Measurements from ENCODE around the gene MCRIP2.
"Not testable (repeated sequence)": the region's sequence is repeated elsewhere in the genome, so short reads cannot be mapped to it uniquely, and the experiment has no call there.

The MCRIP2 gene

GRCh38 chr16:681746-682427, 40.3 kb downstream of the MCRIP2 start:
- DNase-seq (ENCODE audit: low spot score): no peak

DNA sequence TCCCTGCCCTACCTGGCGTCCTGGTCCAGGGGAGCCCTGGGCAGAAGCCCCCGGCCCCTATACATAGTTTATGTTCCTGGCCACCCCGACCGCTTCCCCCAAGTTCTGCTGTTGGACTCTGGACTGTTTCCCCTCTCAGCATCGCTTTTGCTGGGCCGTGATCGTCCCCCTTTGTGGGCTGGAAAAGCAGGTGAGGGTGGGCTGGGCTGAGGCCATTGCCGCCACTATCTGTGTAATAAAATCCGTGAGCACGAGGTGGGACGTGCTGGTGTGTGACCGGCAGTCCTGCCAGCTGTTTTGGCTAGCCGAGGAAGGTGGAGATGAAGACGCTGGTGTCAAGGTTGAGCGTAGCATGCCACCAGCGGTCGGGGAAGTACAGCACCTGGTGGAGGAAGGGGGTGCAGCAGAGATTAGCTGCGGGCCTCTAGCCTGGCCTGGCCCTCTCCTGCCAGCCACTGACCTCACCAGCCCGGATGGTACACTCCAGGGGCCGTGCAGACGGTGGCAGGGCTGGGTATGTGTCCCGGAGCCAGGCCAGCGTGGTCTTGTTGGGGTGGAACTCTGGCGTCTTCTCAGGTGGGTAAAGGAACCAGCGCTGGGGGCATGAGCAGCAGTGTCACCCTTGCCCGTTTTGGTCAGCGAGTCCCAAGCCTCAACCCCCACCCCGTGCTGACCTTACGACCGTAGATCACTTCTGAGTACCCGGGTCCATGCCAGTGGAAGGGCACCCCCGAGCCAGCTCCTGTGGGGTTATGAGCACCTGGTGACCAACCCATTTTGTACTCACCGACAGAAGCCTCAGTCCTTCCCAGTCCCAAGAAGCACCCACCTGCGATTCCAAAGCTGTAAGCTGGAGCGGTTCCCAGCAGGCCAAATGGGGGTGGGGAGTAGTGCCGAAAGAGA, 41.1 kb downstream of the MCRIP2 start:
- DNase-seq (ENCODE audit: low spot score): no peak

DNA sequence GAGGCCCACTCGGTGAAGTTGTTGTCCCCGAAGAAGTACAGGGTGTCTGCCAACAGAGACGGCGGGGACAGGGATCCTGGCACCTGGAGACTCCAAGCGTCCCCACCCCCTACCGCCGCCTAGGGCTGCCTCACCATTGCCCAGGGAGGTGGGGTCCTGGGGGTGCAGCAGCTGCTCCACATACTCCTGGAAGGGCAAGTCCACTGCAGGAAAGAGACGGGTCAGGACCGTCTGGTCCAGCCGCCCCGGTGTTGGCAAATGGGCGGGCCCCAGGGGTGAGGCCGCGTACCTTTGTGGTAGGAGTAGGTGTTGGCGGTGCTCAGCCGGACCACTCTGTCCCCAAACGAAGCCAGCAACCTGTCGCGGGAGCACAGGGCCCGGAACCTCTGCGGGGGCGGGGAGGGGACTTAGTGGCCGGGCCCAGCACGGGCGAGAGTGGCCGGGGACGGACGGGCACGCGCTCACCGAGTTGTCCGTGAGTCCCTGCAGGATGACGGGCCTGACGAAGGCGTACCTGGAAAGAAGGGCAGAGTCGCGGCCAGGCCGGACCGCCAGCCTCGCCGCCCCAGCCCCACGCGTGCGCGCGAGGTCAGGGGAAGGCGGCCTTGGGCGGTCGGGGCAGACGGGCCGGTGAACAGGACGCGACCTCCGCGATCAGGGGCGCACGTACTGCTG, 41.9 kb downstream of the MCRIP2 start:
- DNase-seq (ENCODE audit: low spot score): no peak

GRCh38 chr16:684071-684794, 42.6 kb downstream of the MCRIP2 start, which contains the start of gene JMJD8:
Gene JMJD8, minus strand, starts transcription at chr16:684334. Its CDS starts 15 bp downstream, at chr16:684319.
- DNase-seq (ENCODE audit: low spot score): peak; percentile 96

GRCh38 chr16:684961-685696, 43.5 kb downstream of the MCRIP2 start:
- no peak for DNase-seq (ENCODE audit: low spot score)

DNA sequence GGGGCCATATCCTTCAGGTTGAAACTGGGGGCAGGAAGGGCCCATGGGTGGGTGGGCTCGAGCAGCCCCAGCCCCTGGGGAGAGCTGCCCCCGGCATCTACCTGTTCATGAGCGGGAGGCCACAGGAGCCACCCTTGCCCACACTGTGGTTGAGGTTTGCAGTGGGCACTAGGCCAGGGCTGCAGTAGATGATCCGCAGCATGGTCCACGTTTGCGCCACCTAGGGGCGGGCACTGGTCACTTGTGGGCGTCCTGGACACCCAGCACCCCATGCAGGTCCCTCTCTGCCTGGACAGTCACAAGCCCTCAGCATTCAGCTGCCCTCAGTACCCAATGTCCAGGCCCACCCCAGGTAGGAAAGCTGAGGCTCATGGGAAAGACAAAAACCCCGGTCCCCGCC, 44.3 kb downstream of the MCRIP2 start:
- DNase-seq (ENCODE audit: low spot score): peak; percentile 49

DNA sequence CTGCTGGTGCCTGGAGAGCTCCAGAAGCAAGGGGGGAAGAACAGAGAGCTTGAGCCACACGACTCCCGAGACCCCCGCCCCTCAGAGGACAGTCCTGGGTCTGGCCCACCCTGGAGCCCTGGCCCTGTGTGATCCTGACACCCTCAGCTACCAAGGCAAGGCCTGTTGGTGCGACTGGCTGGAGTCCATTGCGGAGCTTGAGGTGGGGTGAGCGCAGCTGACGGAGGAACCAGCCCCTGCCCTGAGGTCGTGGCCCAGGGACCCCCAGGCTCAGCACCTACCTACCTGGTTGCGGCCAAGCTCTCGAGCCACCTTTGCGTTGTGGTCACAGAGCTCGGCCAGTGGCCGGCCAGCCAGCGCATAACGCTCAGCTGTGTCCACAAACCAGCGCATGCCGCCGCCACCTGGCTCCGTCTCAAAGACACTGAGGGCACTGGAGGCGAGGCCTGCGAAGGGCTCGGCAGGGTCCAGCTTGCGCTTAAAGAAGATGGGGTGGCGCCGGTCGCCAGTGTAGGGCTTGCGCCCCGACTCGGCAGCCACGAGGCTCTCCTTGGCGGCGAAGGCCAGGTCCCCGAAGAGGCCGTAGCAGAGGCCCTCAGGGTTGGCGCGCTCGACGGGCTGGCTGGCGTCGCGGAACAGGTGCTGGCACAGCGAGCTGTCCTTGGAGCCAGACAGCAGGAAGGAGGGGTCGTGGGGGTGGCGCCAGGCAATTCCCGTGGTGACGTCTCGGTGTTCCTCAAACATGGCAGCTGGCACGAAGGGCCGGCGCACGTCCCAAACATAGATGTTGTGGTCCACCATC, 45.0 kb downstream of the MCRIP2 start:
- no peak for DNase-seq (ENCODE audit: low spot score)

- DNase-seq (ENCODE audit: low spot score): no peak
Observed at GRCh38 chr16:687499-687898, 45.9 kb downstream of the MCRIP2 start.

DNA sequence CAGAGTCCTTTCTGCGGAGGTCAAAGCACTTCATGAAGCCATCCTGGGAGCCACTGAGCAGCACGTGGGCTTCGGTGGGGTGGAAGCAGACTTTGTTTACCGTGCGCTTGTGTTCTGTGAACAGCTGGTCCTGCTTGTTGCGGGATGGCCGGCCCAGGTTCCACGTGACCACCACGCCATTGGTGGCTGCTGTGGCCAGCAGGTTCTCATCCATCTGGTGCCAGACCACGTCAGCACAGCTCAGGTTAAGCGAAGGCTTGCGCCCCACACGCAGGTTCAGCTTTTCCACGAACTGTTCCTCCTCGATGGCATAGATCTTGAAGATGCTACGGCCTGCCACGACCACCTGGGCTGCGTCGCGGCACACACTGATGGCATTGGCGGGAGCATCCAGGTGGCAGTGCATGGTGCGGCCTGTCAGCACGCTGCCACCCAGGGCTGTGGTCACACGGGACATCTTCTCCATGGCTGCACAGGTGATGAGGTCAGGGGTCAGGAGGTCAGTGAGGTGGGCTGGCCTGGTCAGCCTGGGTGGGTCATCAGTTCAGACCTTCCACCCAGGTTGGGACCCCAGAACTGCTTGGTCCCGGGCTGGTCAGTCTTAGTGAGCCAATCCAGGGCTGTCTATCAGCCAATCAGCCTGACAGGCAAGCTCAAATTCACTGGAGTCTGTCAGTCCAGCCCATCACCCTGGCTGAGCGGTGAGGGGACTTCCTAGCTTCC, 47.7 kb downstream of the MCRIP2 start:
- no peak for DNase-seq (ENCODE audit: low spot score)

DNA sequence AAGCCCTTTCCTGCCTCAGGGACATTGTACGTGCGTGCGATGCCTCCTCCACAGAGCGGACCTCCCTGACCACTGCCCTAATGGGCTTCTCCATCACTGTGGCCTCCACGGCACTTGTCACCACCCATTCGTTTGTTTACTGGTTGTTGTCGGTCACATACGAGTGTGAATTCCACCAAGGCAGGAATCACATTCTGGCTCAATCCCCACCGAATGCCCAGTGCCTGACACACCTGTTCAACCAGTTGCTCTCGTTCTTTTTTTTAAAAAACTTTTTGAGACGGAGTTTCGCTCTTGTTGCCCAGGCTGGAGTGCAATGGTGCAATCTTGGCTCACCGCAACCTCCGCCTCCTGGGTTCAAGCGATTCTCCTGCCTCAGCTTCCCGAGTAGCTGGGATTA, 49.6 kb downstream of the MCRIP2 start:
- DNase-seq (ENCODE audit: low spot score): not testable (repeated sequence)

GRCh38 chr16:692356-693108, 50.9 kb downstream of the MCRIP2 start:
- DNase-seq (ENCODE audit: low spot score): no peak

DNA sequence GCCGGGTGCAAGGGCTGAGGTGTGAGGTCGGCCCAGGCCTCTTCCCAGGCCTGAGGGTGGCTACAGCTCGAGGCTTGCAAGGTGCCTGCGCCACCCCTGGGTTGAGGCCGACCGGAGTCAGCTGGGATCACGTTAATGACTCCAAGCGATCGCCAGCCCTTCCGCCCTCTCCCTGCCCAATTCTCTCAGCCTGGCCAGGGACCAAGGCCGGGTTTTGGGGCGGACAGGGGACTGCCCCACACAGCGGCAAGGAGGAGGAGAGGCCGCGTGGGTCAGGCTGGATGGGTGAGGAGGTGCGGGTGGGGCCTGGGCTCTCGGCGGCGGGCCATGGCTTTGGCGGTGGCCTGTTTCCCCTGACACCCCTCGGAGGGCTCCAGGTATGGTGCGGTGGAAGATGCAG, 51.7 kb downstream of the MCRIP2 start:
- DNase-seq (ENCODE audit: low spot score): no peak

- DNase-seq (ENCODE audit: low spot score): no peak
Observed at GRCh38 chr16:693766-694165, 52.1 kb downstream of the MCRIP2 start.

GRCh38 chr16:694187-694862, 52.7 kb downstream of the MCRIP2 start:
- no peak for DNase-seq (ENCODE audit: low spot score)

DNA sequence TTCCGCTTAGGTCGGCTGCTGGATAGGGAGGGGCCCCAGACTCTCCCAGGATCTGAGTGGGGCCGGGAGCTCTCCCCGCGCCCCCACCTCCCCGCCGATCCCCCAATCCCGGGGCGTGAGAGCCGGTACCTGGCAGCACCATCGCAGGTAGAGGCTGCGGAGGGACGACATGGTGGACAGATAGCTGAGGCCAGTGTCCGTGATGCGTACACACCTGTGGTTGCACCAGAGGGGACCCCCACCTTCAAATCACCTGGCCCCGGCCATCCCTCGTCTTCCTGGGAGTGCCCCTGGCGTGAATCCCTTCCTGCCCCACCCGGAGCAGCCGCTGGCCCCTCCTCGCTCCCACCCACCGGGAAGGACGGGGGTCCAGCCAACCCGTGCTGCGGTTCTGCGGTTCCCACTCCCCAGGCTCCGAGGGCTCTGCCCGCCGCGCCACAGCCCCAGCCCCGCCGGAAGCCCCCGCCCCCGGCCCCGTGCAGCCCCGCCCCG, 53.3 kb downstream of the MCRIP2 start:
- no peak for DNase-seq (ENCODE audit: low spot score)

DNA sequence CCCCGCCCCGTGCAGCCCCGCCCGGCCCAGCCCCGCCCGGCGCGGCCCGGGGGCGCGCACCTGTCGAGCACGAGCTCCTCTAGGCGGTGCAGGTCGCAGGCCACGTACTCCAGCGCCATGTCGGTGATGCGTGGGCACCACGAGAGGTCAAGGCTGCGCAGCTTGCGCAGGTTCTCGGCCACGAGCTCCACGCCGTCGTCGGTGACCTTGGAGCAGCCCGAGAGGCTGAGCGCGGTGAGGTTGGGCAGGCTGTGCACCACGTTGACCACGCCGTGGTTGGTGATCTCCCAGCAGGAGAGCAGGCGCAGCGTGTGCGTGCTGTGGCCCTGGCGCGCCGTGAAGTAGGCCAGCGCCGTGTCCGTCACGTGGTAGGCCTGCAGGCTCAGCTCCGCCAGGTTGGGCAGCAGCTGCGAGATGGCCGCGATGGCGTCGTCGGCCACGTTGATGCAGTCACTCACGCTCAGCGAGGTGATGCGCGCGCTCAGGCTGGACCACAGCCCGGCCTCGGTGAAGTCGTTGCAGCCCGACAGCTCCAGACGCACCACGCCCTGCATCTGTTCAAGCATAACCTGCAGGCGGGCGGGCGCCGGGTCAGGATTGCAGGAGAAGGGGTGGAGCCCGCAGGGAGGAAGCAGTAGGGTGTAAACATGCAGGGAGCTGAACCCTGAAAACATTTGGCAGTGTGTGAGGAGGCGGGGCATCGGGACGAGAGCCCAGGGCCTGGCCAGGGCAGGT, 53.9 kb downstream of the MCRIP2 start:
- DNase-seq (ENCODE audit: low spot score): peak; percentile 84

Measured in LoVo (cell line).